ENCODE results near the gene NFATC2IP. TPM values are rescaled to one million over a fixed set of nuclear protein-coding genes. Genes with fewer than 3 reads are reported as not detected.

The NFATC2IP gene
- total RNA-seq, 1 donor = 22.1 TPM

- no peak for TF ChIP-seq CTCF (IDR thresholded peaks at IDR 0.05; ENCODE audit: insufficient read depth, low read length)
- H3K4me3 ChIP-seq (ENCODE audit: low read depth, low read length) = no peak overlapping the region
- DNase-seq (ENCODE audit: low read depth) = no peak
Observed at GRCh38 chr16:28943281-28943680, 7.5 kb upstream of the NFATC2IP start.

DNA sequence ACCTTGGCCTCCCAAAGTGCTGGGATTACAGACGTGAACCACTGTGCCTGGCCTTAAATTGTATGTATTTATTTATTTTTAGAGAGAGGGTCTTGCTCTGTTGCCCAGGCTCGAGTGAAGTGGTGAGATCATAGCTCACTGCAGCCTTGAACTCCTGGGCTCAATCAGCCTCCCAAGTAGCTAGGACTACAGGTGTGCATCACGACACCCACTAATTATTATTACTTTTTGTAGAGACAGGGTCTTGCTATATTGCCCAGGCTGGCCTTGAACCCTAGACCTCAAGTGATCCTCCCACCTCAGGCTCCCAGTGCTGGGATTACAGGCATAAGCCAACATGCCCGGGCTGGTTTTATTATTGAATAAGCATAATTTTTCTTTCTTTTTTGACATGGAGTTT lies 4.1 kb upstream of the NFATC2IP start:
- H3K4me3 ChIP-seq (ENCODE audit: low read depth, low read length) = no peak overlapping the region
- no peak for TF ChIP-seq CTCF (IDR thresholded peaks at IDR 0.05; ENCODE audit: insufficient read depth, low read length)
- no peak for DNase-seq (ENCODE audit: low read depth)

DNA sequence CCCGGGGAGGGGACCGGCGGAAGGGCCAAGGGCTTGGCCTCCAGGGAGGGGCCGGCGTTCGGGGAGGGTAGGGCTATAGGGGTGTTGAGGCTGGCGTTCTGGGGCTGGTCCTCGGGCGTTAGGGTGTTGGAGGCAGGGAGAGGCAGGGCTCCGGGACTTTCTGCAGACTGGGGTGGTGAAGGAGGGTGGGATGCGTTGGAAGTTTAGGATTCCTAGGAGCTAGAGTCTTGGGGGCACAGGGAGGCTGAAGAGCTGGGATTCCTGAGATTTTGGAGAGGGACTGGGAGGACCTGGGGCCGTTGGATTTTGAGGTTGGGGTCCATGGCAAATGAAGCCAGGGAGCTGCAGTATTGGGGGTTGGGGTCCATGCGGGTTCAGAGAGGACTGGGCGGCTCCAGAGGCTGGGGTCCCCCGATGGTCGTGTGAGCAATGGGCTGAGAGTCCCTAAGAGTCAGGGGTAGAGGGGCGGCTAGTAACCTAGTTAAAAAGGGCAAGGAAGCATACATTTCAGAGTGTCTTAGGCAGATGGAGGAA lies 740 bp downstream of the NFATC2IP start:
- TF ChIP-seq CTCF (IDR thresholded peaks at IDR 0.05; ENCODE audit: insufficient read depth, low read length) = no peak
- peak overlapping the region; percentile 80 for H3K4me3 ChIP-seq (ENCODE audit: low read depth, low read length)
- DNase-seq (ENCODE audit: low read depth) = no peak

DNA sequence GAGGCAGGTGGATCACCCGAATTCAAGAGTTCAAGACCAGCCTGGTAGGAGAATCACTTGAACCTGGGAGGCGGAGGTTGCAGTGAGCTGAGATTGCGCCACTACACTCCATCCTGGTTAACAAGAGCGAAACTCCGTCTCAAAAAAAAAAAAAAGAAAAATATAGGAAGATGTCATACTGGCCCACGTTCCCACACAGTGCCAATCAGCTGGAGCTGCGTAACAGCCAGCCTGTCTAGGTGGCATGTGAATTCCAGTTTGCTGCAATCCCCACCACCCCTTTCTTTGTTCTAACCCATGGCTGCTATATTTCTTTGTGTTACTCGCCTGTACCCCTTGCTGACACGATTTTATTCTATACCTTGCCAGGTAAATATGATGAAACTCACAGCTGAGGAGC lies 7.5 kb downstream of the NFATC2IP start:
- TF ChIP-seq CTCF (IDR thresholded peaks at IDR 0.05; ENCODE audit: insufficient read depth, low read length) = no peak
- no peak for DNase-seq (ENCODE audit: low read depth)

DNA sequence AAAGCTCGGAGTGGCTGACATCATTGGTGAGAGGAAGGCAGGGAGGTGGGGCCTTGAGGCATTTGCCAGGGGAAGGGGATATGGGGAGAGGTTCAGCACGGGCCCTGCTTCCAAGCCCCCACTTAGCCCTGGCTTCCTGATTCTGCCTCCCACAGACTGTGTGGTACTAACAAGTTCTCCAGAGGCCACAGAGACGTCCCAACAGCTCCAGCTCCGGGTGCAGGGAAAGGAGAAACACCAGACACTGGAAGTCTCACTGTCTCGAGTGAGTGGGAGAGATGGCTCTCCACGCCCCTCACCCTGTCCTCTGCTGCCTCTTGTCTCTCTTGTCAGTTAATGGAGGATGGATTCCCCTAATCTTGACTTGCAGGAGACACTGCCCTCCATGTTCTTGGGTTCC lies 8.1 kb downstream of the NFATC2IP start:
- no peak overlapping the region for H3K4me3 ChIP-seq (ENCODE audit: low read depth, low read length)
- no peak for DNase-seq (ENCODE audit: low read depth)
- no peak for TF ChIP-seq CTCF (IDR thresholded peaks at IDR 0.05; ENCODE audit: insufficient read depth, low read length)

More for the DNA sequence above, 7.5 kb downstream of the NFATC2IP start:
- H3K4me3 ChIP-seq (ENCODE audit: low read depth, low read length) = no peak overlapping the region

DNA sequence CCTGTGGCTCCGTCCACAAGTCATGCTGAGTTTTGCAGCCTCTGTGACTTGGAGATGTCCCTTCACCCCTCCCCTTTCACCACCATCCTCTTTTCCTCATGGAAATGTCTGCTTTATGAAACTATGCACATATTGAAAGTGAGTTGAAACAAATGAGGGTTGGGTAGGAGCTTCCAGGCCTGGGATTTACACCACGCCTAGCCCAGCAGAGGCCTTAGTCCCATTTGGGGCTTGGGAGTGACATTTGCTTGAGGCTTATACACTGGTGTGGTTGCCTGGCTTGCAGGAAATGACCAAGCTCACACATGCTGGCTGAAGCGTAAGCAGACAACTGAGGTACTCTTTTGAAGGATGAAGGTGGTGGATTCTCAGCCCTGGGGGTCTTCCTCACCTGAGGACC lies 13.3 kb downstream of the NFATC2IP start:
- H3K4me3 ChIP-seq (ENCODE audit: low read depth, low read length) = no peak overlapping the region
- no peak for TF ChIP-seq CTCF (IDR thresholded peaks at IDR 0.05; ENCODE audit: insufficient read depth, low read length)
- no peak for DNase-seq (ENCODE audit: low read depth)

DNA sequence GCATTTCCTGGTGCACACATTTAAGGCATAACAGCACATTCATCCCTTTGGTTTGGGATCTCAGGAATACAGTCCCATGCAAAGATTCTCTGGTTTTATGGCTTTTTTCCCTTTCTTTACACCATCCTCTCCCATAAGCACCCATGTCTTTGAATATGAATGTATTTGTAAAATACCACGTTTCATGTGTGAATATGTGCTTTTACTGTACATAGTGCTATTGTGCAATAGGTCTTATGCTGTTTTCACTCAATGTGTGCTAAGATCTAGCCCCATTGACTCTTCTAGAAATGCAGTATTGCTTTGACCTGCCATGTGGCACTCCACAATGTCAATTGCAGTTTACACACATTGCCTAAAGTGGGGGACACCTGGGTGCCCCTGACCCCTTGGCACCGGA lies 13.8 kb downstream of the NFATC2IP start:
- no peak overlapping the region for H3K4me3 ChIP-seq (ENCODE audit: low read depth, low read length)
- no peak for TF ChIP-seq CTCF (IDR thresholded peaks at IDR 0.05; ENCODE audit: insufficient read depth, low read length)
- no peak for DNase-seq (ENCODE audit: low read depth)
